Breast epithelium (tissue), 4 donors: ENCODE data around the gene SLC6A12. TPM values are rescaled to one million over a fixed set of nuclear protein-coding genes. Genes with fewer than 3 reads are reported as not detected.

Source experiments
- DNase-seq, 2 donors: peaks; one replicate each; pipeline ENCODE4 v3.0.0-alpha.2; 2019; ENCODE audit warnings: low spot score in 2 of 2
- H3K27ac ChIP-seq, 2 donors: fragments of 200-600 bp; sonication (generic) in 1 of 2; one replicate each; pipeline ENCODE4 v1.5.1; 2016 to 2019; ENCODE audit warnings: mild to moderate bottlenecking in 1 of 2
- H3K27me3 ChIP-seq, 2 donors: fragments of 200-600 bp; sonication (generic) in 1 of 2; one replicate each; pipeline versions ENCODE4 v1.5.1 to v1.6.0; 2017 to 2019; ENCODE audit warnings: control low read depth in 1 of 2, mild to moderate bottlenecking in 1 of 2
- H3K36me3 ChIP-seq: fragments of 200-600 bp; one replicate; pipeline ENCODE4 v1.5.1; 2019
- H3K4me1 ChIP-seq, 2 donors: fragments of 200-600 bp; sonication (generic); one replicate each; pipeline ENCODE4 v1.5.1; 2016 to 2019; ENCODE audit warnings: control low read depth in 1 of 2
- H3K4me3 ChIP-seq, 3 donors: fragments of 200-600 bp; sonication (generic); 1 replicate in 2 of 3; 2 replicates in 1 of 3; pipeline ENCODE4 v1.5.1; 2016 to 2019; ENCODE audit warnings: mild to moderate bottlenecking in 3 of 3, moderate library complexity in 2 of 3
- H3K9me3 ChIP-seq, 2 donors: fragments of 200-600 bp; sonication (generic) in 1 of 2; one replicate each; pipeline ENCODE4 v1.5.1; 2016 to 2019; ENCODE audit warnings: control low read depth in 1 of 2
- CTCF ChIP-seq, 3 donors: fragments of 450-650 bp; IDR thresholded peaks; one replicate each; pipeline ENCODE4 v1.5.1; 2016 to 2017; ENCODE audit warnings: antibody characterized with exemption in 3 of 3, mild to moderate bottlenecking in 3 of 3, moderate library complexity in 3 of 3
- POLR2A ChIP-seq: fragments of 450-650 bp; IDR thresholded peaks from one replicate; pipeline ENCODE4 v1.6.1; 2016; ENCODE audit warnings: antibody characterized with exemption, mild to moderate bottlenecking, moderate library complexity
- POLR2AphosphoS5 ChIP-seq, 3 donors: sonication (generic); formaldehyde crosslinking; IDR thresholded peaks; one replicate each; pipeline ENCODE4 v1.6.1; 2017; ENCODE audit warnings: antibody characterized with exemption in 3 of 3
- intact Hi-C: fragments of 100-400 bp; cut with DNase I; formaldehyde crosslinking; loops from one replicate; pipeline ENCODE4 v1.15.1; 2023; ENCODE audit warnings: low total_unique reads
- total RNA-seq, 3 donors: library from RNA; depleted of rRNA; stranded (reverse); fragments of >200 nt; gene quantifications; one replicate each; pipeline ENCODE4 v1.1.0, GENCODE V29; 2016

SLC6A12 gene
- total RNA-seq, 3 donors from 2014 or later: 0.33 to 2.1 (median 1.3) TPM

- TF ChIP-seq CTCF (IDR thresholded peaks at IDR 0.05): no peak
- no peak for TF ChIP-seq POLR2AphosphoS5 (IDR thresholded peaks at IDR 0.05)
- TF ChIP-seq POLR2A: no peak
- H3K4me3 ChIP-seq: no peak overlapping the region
- intact Hi-C loops: no loop called here
- no peak overlapping the region for H3K27ac ChIP-seq
- no peaks in the 10 kb centered on the region for H3K36me3 ChIP-seq
- H3K4me1 ChIP-seq: no peaks in the 10 kb centered on the region
- H3K27me3 ChIP-seq: no peaks in the 10 kb centered on the region
- no peaks in the 10 kb centered on the region for H3K9me3 ChIP-seq
- DNase-seq: no peak
Measured at GRCh38 chr12:165862-166368, 48.0 kb downstream of the SLC6A12 start.

GRCh38 chr12:164207-164606, 49.8 kb downstream of the SLC6A12 start:
- TF ChIP-seq POLR2A (no peak), CTCF (IDR thresholded peaks at IDR 0.05) (no peak), POLR2AphosphoS5 (IDR thresholded peaks at IDR 0.05) (no peak)
- no peak for DNase-seq
- H3K9me3 ChIP-seq: no peaks in the 10 kb centered on the region
- H3K36me3 ChIP-seq: no peaks in the 10 kb centered on the region
- intact Hi-C loops: no loop called here
- no peaks in the 10 kb centered on the region for H3K27me3 ChIP-seq
- no peak overlapping the region for H3K27ac ChIP-seq
- no peaks in the 10 kb centered on the region for H3K4me1 ChIP-seq
- H3K4me3 ChIP-seq: no peak overlapping the region

GRCh38 chr12:163406-163986, 50.5 kb downstream of the SLC6A12 start:
- Histone ChIP-seq H3K9me3 (no peaks in the 10 kb centered on the region), H3K27me3 (no peaks in the 10 kb centered on the region), H3K4me1 (no peaks in the 10 kb centered on the region), H3K4me3 (peak overlapping the region in 1 of 3 donors; percentile 19), H3K36me3 (no peaks in the 10 kb centered on the region), H3K27ac (no peak overlapping the region)
- TF ChIP-seq POLR2A: no peak
- no peak for TF ChIP-seq POLR2AphosphoS5 (IDR thresholded peaks at IDR 0.05)
- TF ChIP-seq CTCF (IDR thresholded peaks at IDR 0.05): no peak
- intact Hi-C loops: loop anchor here (1.0 kb wide), 1 partner anchor 25 kb away; no protein-coding TSS in a partner anchor
- DNase-seq: no peak

GRCh38 chr12:162467-163307, 51.3 kb downstream of the SLC6A12 start:
- no peak overlapping the region for H3K4me3 ChIP-seq
- no peaks in the 10 kb centered on the region for H3K4me1 ChIP-seq
- intact Hi-C loops: loop anchor here (1.0 kb wide), 1 partner anchor 24 kb away; no protein-coding TSS in a partner anchor
- DNase-seq: no peak
- no peaks in the 10 kb centered on the region for H3K9me3 ChIP-seq
- H3K27ac ChIP-seq: no peak overlapping the region
- TF ChIP-seq CTCF (IDR thresholded peaks at IDR 0.05) (no peak), POLR2AphosphoS5 (IDR thresholded peaks at IDR 0.05) (no peak)
- no peaks in the 10 kb centered on the region for H3K27me3 ChIP-seq
- no peaks in the 10 kb centered on the region for H3K36me3 ChIP-seq

- intact Hi-C loops: loop anchor here (2.0 kb wide), 1 partner anchor 65 kb away; no protein-coding TSS in a partner anchor
- no peak overlapping the region for H3K4me3 ChIP-seq
- no peaks in the 10 kb centered on the region for H3K36me3 ChIP-seq
- DNase-seq: no peak
- H3K4me1 ChIP-seq: no peaks in the 10 kb centered on the region
- TF ChIP-seq CTCF (IDR thresholded peaks at IDR 0.05) (no peak), POLR2AphosphoS5 (IDR thresholded peaks at IDR 0.05) (no peak), POLR2A (no peak)
- H3K27ac ChIP-seq: no peak overlapping the region
- no peaks in the 10 kb centered on the region for H3K9me3 ChIP-seq
- H3K27me3 ChIP-seq: no peaks in the 10 kb centered on the region
Measured at GRCh38 chr12:161823-162222, 52.1 kb downstream of the SLC6A12 start.
